DMS114 treated with DMSO at 0.1 percent for 48 hours (cell line): Measurements from ENCODE around the gene HOXB1.

ENCODE experiments used
- DNase-seq: peaks from one replicate; lab custom pipeline; 2025; ENCODE audit not compliant: unreplicated experiment; lab: John Stamatoyannopoulos, UW

Gene HOXB1

DNA sequence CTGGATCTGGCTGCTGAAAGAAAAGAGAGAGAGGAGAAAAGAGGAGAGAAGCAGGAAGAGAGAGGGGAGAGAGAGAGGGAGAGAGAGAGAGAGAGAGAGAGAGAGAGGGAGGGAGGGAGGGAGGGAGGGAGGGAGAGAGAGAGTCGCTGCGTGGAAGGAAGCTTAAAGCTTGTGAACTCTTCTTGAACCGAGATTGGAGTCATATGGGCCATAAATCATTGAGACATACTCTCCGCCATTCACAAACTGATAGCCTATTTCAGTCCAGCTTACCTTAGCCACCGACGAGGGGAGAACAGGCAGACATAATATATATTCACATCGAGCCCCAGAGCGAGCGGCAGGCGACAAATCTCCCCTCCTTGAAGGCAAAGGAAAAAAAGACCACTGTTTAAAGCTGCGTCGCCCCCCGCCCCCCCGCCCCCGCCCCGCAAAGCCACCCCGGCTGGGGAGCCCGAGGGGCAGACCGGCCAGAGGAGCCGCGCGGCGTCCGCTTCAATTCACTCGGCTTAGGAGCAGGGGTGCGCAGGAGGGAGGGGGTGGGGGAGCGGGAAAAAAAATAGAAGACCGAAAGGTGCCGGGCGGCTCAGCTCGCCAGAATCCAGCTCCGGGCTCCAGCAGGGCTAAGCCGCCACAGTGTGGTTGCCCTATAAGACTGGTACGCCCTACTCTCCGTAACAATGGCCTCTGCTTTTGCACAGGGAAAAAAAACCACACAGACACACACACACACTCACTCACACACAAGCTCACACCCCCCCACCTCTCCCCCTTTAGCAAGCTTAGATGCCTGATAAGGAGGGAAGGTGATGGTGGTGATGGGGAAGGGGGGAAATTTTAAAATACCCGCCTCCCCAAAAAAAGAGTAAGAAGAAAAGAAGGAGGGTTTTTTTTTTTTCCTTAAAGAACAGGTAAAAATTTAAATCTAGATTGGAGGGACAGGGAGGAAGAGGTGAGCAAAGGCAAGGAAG is 24.7 kb upstream of the HOXB1 start:
- DNase-seq = peak; percentile 50

DNA sequence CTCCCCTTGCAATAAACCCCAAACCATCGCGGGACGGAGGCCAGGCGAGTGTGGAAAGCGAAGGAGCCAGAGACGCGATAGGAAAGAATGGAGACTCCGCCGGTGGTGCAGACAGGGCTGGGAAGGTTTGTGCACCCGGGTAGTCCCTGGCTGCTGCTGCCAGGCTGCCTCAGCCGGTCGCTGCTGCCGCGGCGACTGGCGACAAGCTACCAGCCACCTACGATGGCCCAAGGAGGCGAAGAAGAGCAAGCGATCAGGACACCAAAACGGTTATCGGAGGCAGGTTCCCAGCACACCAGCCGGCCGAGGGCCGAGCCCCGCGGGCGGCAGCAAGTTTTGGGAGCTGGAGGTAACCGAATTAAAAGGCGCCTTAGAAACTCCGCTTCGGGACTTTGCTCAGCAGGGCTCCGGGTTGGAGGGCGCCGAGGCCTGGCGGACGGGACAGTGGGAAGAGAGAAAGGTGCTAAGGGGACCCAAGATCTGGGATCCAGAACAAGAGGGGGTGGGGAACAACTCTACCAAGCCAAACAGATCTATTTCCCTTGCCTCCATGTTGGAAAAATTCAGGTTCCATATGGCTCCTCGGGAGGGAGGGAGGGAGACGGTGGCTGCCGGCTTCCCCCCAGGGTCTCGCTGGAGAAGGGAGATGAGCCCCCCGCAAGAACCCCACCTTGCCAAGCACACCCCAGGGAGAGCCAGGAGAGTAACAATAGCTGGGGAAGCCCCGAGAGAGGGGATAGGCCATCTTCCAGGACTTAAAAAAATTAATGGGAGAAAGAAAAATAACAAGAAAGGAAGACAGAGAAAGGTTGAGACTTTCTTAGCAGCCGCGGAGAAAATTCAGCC is 23.8 kb upstream of the HOXB1 start:
- DNase-seq = no peak

DNA sequence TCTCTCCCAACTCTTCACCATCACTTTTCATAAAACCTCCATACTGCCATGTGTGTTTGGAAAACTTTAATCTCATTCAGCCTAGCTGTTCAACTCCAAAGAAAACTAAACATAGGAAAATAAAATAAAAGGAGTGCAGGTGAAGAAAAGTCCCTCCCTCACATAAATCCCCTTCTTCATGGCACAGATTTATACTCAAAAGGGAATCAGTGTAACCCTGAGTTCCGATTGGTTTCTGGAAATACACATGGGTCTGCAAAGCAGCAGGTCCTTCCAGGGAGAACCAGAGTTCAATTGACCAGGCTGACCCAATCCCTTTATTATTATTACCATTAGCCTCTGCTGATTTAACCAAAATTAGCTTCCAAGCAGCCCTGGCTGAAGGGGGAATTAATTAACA is 23.0 kb upstream of the HOXB1 start:
- no peak for DNase-seq

DNA sequence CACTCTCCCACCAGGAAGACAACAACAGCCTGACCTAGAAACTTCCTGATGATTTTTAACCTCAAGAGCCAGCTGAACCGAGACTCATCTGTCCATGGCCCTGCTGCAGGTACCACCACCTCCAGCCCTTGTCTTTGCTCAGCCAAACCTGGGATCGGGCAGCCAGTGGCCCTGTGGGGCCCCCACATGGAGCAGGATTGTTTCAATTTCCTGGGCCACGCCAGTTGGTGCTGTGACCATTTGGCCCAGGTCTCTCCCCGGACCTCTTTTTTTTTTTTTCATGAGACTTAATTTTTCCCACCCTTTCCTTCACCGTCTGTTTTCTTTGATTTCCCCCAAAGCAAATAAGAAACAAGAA is 22.4 kb upstream of the HOXB1 start:
- no peak for DNase-seq

DNA sequence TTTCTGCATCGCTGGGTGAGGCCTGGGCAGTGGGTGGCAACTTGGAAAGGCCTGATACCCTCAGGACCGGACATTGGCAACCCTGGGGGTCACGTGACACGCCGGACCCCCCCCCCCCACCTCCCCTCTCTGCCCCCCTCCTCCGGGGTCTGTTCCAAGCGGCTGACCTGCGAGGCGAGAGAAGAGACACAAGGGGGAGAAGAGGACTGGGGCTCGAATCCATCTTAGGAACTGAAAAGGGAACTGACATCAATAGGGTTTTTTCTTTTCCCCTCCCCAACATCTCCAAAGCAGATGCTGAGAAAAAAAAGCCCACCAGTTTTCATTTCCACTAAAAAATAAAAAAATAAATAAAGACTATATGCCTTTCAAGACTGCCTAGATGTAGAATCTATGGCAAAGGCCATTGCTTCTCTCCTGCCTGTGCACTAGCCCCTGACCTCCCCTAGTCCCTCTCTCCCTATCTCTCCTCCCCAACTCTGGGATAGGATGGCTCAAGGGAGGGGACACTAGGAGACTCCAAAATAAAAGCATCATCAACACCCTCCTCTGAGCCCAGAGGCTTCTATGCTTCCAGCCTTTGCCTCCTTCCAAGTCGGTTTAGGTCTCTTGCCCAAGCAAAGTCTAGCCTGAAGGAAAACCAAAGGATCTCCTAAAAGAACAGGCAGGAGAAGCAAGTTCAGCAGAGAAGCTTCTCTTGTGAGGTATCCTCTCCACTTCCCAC is 21.8 kb upstream of the HOXB1 start:
- no peak for DNase-seq

DNA sequence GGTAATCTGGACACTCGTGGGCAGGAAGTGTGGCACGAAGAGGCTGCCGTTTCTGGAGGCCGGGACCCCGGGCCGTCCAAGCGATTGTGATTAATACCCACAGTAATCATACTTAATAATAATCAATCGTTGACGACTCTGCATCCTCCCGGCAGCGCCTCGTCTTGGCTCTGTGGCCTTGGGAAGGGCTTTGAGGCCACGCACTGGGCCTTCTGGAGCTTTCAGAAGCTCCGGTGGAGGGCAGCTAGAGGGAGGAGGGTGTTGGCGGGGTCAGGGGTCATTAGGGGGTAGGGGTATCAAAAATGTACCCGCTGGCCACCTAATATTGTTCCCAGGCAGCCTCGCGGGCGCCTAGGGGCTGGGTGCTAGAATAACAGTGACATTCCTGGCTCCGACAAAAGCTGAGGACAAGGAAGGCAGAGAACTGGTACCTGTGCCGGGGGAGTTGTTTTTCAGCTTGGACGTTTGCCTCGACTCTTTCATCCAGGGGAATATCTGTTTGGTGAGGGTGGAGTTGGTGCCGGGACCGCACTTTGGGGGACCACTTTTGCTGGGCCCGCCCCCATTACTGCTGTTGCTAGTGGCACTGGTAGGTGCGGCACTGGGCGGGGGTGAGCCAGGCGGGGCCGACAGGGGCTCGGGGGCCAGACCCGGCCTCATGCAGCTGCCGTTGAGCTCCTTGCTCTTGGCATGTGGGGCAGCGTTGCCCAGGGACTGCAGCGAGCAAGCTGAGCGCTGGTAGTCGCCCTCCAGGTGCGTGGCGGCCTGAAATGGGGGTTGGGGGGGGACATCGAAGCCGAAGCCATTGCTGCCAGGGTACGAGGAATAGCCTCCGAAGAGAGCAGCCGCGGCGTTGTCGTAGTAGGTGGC is 21.0 kb upstream of the HOXB1 start:
- DNase-seq = no peak

DNA sequence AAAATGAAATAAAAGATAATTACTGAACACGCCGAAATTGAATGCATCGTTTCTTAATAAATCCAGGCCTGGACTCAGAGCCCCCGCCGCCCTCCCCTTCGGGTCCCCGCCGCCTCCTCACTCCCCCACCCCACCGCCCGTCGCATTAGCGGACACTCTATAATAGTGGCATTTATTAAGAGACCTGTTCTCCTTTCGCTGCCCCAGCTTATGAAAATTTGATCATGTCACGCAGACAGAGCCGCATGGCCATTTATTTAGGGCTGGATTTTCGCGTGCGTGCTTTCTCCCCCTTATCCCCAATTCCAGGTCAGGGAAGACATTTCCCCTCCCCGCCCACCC is 20.4 kb upstream of the HOXB1 start:
- DNase-seq = no peak

DNA sequence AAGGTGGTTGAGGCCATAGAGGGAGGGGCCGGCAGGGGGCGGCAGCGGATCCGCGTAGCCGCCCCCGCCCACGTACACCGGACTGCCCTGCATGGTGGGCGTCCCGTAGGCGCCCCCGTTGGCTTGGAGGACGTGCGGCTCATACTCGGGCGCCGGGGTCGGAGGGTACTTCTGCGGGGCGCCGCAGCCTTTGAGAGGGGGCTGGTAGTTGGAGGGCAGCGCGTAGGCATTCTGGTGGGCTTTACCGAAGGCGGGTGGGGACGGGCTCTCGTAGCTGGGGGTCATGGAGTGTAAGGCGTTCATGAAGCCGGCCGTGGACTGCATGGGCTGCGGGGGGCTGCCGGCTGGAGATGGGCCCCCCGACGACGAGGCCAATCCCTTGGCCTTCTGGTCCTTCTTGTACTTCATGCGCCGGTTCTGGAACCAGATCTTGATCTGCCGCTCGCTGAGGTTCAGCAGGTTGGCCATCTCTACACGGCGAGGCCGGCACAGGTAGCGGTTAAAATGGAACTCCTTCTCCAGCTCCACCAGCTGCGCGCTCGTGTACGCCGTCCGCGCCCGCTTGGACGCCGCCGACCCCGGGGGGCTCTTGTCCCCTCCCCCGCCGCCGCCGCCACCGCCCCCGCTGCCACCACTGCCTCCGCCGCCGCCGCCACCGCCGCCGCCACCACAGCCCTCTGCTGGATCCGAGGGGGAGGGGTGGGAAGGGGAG is 19.8 kb upstream of the HOXB1 start:
- DNase-seq = no peak

DNA sequence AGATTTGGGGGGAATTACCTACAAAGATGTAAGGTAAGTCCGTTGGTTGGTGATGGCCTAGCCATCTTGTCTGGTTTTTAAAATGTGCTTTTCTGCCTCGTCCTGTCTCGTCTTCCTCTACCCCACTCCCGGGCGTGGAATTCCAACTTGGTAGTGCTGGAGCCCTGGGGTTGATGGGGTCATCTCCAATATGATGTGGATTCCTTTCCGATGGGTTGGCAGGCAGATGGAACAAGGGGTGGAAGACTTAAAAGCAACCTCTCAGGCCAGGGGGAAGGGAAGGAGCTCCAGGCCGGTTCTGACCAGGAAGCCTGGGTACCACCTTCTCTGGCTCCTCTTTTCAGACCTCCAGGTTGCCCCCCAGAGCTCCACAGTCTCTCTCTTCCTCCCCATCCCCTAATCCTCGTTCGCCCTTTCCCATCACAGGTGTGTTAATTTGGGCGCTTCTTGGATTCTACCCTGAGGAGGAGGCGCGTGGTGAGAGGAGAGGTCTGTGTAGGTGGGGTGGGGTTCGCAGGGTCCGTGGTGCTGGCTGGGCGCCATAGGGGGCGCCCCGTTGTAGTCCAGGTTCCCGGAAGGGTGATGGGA is 19.2 kb upstream of the HOXB1 start:
- DNase-seq = no peak

DNA sequence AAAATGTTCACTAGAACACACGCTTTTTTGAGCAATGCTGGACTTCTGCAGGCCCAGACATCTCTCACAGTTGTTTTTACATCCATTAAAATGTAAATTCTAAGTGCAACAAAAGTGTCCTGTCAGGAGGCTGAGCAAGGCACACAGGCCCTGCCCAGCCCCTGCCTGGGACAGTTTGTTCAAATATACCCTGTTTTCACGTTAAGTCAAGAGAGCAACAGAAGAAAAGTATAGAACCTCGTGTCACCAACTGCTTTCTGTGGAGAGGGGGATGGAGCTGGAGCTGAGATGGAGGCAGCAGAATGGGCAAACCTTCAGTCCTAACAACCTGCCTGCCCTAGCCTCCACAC is 18.4 kb upstream of the HOXB1 start:
- DNase-seq = no peak

DNA sequence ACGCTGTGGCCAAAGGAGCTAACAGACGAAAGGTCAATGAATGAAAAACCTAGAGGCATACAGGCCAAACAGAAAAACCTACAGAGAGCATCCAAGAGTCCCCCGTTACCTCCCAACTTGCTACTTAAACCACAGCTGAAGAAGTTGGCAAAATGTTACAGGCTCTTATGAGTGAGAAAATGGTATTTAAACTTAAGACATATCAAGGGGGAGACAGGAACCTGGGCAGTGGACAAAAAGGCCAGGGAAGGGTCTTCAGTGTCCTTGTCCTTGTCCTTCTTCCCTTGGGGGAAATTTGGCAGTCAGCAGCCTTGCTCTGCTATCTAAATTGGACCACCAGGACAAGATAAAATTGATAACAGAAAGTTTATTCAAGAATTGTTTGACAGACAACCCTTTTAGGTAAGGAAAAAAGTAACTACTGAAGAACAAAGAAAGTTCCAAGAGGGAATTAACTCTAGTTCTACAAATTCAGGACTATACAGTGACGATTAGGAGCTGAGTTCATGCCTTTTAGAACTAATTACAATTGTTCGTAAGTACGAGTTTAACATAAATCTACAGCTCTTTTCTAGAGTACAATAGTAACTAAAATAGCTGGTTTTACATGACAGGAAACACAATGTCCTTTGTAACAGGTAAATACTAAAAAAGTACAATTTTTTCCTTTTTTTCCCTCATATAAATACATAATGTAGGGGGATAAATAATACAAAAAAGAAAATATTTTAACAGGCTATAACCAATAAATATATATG is 17.9 kb upstream of the HOXB1 start:
- no peak for DNase-seq

DNA sequence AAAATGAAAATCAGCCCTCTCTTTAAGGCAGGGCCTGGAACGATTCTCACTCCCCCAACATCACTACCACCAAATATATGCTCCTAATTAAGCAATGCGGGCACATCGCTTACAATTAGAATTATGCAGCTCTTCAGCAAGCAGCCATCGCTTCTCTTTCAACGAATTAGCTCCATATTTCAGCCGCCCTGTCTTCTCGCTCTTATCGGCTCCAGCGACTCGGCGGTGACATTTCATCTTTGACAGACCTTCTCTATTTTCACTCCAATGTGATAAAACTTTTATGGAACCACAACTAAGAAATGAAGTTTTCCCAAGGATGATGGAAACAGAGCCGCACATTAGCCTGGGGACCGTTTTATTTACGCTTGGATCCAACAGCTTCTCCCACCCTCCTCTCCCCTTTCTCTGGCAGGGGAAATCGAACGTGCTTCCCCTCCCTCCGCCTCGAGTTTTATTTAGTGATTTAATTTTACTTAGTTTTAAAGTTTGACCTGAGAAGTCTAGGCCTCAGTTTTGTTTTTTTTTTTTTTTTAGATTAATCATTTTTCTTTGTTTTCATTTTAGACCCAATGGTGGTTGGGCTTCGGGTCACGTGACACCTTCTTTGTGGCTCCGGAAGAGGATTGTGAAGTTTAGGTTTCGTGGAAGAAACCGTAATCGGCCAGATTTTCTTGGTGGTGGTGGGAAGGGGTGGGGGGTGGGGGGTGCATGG is 17.2 kb upstream of the HOXB1 start:
- peak; percentile 34 for DNase-seq

DNA sequence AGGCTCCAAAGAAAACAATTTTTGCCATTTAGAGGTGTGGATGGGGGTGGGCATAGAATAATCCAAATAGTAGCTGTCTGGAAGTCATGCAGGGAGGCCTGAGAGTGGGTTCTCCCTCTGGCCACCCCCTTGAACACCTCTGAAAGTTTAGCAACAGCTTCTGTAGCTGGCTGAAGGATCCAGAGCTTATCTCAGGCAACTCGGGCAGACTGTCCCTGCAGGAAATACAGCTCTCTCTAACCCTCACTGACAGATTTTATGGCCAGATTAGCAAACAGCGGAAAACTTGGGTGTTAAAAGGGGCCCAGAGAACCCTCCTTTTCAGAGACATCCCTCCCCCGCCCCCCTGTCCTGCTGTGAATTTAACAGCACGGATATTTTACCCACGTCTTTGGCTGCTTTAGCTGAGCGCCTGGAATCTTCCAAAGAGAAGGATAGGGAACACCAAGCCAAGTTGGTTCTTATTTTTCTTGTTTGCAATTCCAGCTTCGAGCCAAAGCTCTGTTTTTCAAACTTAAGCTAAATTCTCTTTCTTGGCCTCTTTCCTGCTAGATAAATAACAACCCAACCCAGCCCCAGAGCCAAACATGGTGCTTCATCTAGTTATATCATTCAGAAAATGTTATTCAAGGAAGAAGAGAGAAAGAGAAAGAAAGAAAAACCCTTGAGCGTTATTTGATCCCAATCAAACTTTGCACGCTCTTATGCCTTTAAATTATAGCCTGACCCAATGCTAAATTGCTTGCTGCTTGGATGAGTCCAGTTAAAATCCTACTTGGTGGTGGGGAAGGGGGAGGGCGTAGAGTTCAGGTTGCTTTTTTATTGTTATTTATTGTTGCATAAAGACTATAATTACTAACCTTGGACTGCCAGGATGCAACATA is 16.4 kb upstream of the HOXB1 start:
- peak; percentile 36 for DNase-seq

DNA sequence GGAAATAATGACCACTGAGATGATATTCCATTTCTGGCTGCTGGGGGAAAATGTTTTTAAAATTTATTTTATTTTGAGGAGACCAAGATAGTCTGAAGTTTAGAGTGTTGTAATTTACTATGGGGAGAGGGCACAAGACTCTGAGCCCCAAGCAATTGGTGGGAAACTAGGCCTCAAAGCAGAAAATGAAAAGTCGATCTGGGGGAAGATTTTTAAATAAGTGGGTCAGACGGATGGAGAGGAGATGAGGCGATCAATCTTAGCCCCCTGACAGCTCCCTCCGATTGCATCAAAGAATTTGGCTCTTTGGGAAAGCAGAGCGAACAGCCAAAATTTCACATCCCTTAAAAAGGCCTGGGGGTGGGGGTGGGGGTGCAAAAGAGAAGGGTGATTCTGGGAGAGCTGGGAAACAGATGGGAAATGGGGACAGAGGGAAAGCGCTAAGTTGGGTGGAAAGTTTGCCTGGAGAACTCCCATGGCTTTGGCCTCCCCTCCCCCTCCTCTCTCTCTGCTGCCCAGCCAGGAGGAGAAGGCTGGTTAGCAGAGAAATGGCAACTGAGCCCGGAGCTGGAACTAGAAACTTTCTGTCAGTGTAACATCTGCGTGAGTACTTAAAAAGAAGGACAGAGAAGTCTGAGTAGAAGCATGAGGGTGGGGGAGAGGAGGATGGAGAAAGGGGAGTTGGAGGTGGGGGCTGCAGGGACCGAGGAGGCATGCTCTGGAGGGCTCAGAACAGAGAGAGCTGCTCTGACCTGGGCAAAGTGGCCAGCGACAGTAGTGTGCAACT is 15.5 kb upstream of the HOXB1 start:
- peak; percentile 17 for DNase-seq

DNA sequence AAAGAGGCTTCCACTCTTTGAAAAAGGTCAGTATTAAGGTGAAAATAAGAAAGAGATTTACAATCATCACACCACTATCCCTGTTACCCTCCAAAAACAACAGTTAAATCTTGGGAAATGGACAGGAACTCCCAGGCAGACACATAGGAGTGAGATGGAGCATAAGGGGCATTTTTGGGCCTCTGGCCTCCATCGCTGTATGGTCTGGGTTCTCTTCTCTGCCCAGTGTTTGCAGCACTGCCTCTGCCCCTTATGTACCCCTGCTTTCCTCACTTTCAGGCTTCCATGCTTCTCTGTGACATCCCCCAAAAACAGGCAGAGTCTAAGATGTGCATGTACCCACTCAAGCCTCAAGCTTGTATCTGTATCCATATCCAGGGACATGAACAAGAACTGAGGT is 14.7 kb upstream of the HOXB1 start:
- no peak for DNase-seq

DNA sequence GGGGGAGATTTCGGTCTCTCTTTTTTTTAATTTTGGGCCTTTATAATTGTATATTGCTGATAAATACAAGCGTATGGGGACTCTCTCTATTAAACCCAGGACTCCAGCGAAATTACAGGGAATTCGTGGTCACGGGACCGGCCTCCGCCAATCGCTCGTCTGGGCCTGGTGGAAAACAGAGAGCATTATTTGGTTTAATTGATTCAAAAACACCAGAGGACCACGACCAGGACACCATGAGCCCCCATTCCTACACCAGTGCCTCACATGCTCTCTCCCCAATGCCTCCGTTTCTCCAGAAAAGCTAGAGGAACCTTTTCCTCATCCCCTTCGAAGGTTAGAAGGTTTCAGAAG is 14.2 kb upstream of the HOXB1 start, which contains the start of gene HOXB2:
Gene HOXB2 (minus strand): TSS at position 88 of the 354 bp plus-strand sequence. CDS start 198 bp downstream, outside the sequence.
- no peak for DNase-seq
